CD1c-positive myeloid dendritic cell (primary cell): ENCODE measurements around the gene HMX3.

Experiments
- DNase-seq: peaks from one replicate; pipeline ENCODE4 v3.0.0-alpha.2; 2016; ENCODE audit errors: extremely low spot score

The HMX3 gene

GRCh38 chr10:123135415-123136141 is at the start of gene HMX3:
Gene HMX3 (plus strand): TSS chr10:123135970. CDS start chr10:123136051, 81 bp downstream.
- no peak for DNase-seq

GRCh38 chr10:123086281-123086680 is 49.5 kb upstream of the HMX3 start:
- DNase-seq = no peak

- DNase-seq = no peak
These were observed 48.4 kb upstream of the HMX3 start for GRCh38 chr10:123087348-123087747.

DNA sequence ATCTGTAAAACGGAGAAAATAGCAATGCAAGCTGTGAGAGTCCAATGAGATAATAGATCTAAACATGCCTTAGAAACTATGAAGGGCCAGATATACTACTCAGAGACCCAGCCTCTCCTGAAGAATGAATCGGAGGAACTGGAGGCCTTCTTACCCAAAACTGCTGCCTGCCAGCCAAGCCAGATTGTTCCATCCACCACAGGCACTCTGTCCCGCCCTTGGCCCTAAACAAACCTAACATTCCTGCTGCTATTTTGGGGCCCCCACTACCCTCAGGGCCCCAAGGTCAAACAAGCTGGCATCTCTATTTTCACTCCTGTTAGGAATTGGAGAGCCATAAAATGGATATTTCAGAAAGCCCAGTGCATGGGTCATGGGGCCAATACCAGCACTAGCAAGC is 48.0 kb upstream of the HMX3 start:
- DNase-seq = no peak

- DNase-seq = no peak
These were observed 42.9 kb upstream of the HMX3 start for GRCh38 chr10:123092635-123093414.

DNA sequence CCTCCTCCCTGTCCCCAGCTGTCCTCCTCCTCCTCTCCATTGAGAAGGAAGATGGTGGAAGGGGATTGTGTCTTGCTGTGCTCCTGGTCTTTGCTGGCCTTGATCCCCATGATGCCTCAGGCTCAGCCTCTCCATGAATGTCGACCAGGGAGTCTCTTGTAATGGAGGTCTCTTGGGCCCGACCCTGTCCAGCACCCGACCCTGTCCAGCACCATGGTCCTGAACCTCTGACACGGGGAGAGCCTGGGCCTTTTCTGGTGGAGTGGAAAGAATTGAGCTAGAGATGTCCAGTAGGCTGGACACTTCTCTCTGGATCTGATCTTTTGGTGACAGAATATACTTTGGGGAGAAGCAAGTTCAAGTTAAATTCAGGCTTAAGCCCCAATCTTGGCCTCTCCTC is 42.3 kb upstream of the HMX3 start:
- DNase-seq = no peak

DNA sequence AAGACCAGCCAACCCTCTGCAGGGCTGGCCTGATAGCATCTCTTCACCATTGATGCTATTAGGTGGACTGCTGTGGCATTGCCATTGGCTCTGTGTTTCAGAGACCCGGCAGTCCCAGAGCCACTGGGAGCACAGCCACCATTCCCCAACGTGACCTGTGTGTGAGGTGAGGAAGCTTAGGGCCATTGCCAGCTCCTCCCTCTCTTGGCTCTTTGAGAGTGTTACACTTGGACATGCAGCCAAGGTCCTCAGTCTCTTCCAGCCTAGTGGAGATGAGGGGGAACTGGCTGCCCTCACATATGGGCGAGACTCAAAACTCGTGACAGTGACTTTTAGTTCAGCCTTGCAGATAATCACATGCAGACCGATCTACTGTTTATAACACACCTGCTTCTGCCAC is 39.3 kb upstream of the HMX3 start:
- DNase-seq = no peak

DNA sequence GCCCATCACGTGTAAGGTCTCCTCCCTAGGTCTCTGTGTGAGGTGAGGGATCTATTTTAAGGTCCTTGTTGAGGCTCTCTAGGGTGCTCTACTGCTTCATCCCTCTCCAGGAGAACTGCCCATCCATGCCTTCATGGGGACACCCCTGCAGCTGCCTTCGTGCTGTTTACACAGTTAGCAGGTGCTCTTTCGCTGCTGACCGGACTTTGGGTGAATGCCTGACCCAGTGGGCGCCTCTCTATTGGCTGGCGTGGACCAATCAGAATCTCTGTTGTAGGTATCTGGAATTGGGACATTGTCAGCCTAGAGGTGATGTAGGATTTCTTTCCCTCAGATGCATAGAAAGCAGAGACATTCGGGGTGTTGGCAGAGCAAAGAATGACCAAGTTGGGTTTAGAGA is 38.7 kb upstream of the HMX3 start:
- DNase-seq = no peak

- DNase-seq = no peak
These were observed 35.6 kb upstream of the HMX3 start for GRCh38 chr10:123100030-123100762.

DNA sequence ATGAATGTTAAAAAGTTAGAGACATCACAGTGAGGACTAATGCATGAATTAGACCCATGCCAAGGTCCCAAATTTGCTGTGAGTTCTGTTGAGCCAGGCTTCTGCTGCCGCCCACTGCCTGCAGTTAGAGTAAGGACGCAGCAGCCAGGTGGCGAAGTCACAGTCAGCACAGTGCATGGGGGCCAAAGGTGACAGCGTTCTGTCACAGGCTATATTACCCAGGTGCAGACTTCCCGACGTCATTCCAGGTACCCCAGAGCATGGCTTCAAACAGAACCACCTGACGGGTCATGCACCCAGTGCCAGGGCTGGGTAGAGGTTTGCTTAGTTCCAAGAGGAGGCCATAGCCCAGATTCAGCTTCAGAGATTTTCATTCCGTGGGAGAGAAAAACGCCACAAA is 33.9 kb upstream of the HMX3 start:
- DNase-seq = no peak

- DNase-seq = no peak
These were observed 33.1 kb upstream of the HMX3 start for GRCh38 chr10:123102673-123103072.

- DNase-seq = no peak
These were observed 31.8 kb upstream of the HMX3 start for GRCh38 chr10:123103944-123104343.

DNA sequence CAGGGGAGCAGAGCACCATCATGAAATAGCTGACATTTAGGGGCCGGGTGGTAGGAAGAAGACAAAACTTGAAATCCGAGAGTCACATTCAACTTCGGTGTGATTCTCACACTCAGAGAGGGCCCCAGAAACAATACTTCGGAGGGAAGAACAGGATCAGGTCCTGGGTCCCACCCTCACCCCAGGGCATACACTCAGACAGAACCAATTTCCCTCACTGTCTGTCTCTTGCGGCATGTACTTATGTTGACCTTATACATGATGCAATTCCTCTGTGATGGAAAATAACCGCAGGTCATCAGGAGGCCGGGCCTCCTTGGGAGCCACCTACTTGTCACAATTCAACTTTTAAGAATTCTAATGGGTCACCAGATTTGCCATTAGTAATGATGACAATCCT is 26.3 kb upstream of the HMX3 start:
- no peak for DNase-seq

GRCh38 chr10:123117644-123118417 is 17.9 kb upstream of the HMX3 start:
- no peak for DNase-seq

GRCh38 chr10:123119081-123119480 is 16.7 kb upstream of the HMX3 start:
- DNase-seq = no peak

- no peak for DNase-seq
These were observed 9.5 kb upstream of the HMX3 start for GRCh38 chr10:123126246-123126645.

DNA sequence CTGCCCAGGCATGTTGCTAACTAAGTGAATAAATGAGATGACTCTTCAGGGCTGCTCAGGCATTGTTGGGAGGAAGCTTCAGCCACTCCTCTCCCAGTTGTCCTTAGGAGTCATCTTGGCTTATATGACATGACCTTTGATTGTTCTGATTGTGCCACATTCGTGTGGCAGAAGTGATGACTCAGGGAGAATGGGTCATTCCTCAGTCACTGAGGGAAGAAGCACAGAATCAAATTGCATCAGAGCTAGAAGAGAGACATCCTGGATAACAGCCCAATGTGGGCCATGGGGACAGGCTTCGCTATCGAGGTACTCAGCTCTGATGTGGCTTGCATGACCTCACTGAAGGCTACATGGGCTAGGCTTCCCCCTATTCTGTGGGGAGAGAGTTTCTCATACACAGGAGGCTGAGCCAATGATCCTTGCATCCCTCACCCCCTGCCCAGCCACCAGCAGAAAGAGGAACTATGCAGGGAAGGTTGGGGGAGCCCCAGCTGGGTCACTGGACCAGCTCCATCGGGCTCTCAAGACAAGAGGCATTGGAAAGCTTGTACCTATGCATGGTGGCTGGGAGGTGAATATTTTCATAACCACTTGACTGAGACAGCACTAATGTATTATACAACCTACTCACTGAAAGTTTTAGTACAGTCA is 6.0 kb upstream of the HMX3 start:
- DNase-seq = no peak

DNA sequence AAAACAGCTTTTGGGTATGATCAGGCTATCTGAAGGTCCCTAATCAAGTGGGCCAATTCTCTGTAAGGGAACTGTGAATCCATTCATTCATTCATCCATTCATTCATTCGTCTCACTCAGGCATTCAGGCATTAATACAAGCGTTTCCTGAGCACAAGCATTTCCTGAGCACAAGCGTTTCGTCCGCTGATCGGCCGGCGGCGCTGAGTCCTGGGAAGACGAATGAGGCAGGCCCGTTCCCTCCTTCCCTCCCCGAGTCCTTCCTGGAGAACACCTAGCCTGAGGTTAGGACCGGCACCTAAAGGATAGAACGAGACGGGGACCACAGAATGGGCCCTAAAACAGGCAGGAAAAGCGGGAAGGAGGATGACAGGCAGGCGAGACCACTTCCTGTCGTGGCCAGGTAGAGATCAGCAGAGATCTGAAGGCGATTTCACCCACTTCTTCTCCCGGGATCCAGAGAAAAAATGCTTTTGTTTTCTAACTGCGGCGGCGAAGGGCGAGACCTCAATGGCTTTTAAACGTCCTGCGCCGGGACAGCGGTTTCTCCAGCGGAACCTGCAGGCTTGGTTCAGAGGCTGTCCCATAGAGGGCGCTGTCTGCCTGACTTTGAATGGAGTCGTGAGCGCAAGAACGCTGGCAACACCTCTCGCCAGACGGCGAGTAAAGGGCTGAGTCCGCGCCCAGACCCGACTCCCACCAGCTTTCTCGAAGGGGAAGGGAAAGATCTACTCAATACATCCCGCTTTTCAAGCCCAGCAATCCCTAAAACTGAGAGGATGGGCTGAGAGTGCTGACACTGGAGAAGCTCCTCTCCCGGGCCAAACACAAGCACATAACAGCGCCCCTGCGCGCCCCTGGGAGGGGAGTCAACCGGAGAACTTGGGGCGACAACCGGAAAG is 2.9 kb upstream of the HMX3 start:
- peak; percentile 89 for DNase-seq

- no peak for DNase-seq
These were observed 2.0 kb upstream of the HMX3 start for GRCh38 chr10:123133541-123134342.
